Esophagus squamous epithelium (tissue), 4 donors: ENCODE data around the gene VAT1.

Experiments
- POLR2A ChIP-seq, 4 donors: fragments of 450-650 bp; IDR thresholded peaks; one replicate each; pipeline ENCODE4 v1.6.1; 2017; ENCODE audit warnings: antibody characterized with exemption in 4 of 4, mild to moderate bottlenecking in 4 of 4, moderate library complexity in 3 of 4
- TF ChIP-seq, protein P1 (sequence below), 6 experiments: fragments of 450-650 bp in 4 of 6; fragments of 200-600 bp in 2 of 6; sonication (generic) in 2 of 6; IDR thresholded peaks; one replicate each; pipeline ENCODE4 v1.5.1; 2016 to 2019; ENCODE audit warnings: antibody characterized with exemption in 6 of 6, mild to moderate bottlenecking in 4 of 6, moderate library complexity in 4 of 6

DNA sequence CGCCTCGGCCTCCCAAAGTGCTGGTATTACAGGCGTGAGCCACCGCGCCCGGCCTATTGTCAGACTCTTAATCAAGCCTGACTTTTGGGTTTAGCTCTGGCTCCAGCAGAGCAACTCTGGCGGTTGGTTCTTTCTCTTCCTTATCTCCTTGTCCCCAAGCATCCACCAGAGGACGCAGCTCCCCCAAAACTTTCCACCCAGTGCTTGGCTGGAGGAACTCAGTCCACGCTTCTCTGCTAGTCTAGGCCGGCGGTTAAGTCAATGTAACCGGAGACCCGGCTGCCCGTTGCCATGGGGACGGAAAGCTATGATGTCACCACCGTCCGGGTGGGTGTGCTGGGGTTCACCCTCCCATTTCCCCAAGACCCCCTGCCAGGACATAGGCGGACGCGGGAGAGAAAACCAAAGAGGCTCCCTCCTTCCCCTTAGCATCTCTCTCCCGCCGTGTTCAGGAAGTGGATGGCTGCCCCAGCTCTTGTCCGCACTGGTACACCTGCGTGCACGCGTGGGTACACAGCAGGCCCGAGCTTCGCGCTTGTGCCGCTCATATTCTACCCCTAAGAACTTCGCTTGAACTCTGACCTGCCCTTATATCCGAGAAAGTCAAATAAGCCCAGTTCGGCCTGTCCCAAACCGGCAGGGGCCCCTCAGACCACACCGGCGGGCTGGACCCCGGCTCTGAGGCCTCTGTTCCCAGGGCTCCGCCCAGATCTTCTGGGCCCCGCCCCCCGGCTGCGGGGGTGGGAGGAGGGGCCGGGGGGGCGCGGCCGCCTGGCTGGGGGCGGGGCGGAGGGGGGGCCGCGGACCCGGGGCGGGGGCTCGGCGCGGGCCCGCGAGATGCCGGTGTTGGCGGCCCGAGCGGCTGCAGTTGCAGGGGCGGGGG lies 2.5 kb upstream of the VAT1 start, which contains the start of gene RND2:
- no peak for TF ChIP-seq POLR2A (IDR thresholded peaks at IDR 0.05)
- TF ChIP-seq, protein P1, sequence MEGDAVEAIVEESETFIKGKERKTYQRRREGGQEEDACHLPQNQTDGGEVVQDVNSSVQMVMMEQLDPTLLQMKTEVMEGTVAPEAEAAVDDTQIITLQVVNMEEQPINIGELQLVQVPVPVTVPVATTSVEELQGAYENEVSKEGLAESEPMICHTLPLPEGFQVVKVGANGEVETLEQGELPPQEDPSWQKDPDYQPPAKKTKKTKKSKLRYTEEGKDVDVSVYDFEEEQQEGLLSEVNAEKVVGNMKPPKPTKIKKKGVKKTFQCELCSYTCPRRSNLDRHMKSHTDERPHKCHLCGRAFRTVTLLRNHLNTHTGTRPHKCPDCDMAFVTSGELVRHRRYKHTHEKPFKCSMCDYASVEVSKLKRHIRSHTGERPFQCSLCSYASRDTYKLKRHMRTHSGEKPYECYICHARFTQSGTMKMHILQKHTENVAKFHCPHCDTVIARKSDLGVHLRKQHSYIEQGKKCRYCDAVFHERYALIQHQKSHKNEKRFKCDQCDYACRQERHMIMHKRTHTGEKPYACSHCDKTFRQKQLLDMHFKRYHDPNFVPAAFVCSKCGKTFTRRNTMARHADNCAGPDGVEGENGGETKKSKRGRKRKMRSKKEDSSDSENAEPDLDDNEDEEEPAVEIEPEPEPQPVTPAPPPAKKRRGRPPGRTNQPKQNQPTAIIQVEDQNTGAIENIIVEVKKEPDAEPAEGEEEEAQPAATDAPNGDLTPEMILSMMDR (IDR thresholded peaks at IDR 0.05), result peak; percentile 50 to 82 (median 71)
